ENCODE results near the gene RPN1. TPM values are rescaled to one million over a fixed set of nuclear protein-coding genes. Genes with fewer than 3 reads are reported as not detected.
"Not testable (repeated sequence)": the region's sequence is repeated elsewhere in the genome, so short reads cannot be mapped to it uniquely, and the experiment has no call there.

RPN1 gene
- polyA plus RNA-seq, 1 donor = 201 TPM

DNA sequence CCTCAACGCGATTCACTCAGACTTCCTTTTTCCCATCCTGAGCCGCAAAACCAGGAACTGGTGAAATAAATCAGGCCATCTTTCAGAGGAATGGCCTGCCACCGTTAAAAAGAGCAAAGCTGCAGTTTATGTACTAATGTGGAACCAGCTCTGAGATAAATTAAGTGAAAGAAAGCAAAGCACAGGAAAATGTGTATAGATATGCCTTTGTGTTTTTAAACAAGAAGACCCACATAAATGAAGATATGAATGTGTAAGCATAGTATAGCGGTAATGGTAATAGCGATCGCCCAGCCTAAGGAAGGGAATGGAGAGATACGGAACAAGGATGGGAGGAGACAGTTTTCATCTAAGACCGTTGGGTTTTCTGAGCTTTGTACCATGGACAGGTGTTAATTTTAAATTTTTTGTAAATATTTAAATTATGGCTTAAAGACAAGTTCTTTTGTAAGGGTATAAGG, 30.8 kb upstream of the RPN1 start:
- peak overlapping the region; percentile 96 for H3K27ac ChIP-seq (ENCODE audit: low read length)
- H3K9me3 ChIP-seq (ENCODE audit: control insufficient read depth, low read depth, low read length) = no peaks in the 10 kb centered on the region
- H3K36me3 ChIP-seq (ENCODE audit: control insufficient read depth, insufficient read depth, low read length) = no peaks in the 10 kb centered on the region
- 60% methylated on average over 2 of the region's 9 CpGs for WGBS (ENCODE audit: insufficient coverage, low lambda C conversion rate)
- H3K27me3 ChIP-seq (ENCODE audit: control insufficient read depth, insufficient read depth, low read length) = no peaks in the 10 kb centered on the region
- peak in 1 of 2 donors; percentile 10 for DNase-seq
- H3K4me3 ChIP-seq (ENCODE audit: low read length) = peak overlapping the region; percentile 71
- H3K4me1 ChIP-seq (ENCODE audit: control insufficient read depth, insufficient read depth, low read length) = no peaks in the 10 kb centered on the region

DNA sequence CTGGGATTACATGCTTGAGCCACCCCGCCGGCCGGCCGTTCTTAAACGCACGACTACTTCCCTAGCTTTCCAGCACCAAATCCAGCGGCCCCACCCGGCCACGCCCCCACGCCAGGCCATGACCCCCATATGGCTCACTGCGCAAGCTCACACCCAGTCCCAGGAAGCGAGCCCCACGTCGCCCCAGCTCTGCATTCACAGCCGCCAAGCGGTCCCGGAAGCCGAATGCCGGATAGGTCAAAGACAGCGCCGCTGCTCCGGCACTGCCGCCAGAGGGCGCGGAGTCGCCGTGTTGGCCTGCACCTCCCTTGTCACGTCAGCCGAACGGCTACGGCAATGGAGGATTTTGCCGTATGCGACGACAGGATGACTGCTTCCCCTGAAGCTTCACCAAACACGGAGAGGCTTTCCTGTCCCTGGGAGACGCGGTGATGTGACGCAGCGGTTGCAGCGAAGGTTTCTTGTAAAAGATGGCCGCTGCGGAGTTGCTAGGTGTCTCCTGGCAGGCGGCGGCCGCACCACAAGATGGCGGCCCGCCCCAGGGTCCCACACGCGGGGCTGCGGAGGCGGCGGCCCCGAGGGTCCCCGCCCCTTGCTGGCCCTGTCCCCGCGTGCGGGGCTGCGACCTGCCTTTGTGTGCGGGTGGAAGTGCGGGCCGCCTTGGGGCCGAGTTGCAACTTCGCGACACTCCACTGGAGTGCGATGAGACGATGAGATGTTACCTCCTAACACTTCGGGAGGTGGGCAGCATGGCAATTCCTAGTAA, 30.2 kb upstream of the RPN1 start:
- H3K9me3 ChIP-seq (ENCODE audit: control insufficient read depth, low read depth, low read length) = no peaks in the 10 kb centered on the region
- H3K36me3 ChIP-seq (ENCODE audit: control insufficient read depth, insufficient read depth, low read length) = no peaks in the 10 kb centered on the region
- no peaks in the 10 kb centered on the region for H3K27me3 ChIP-seq (ENCODE audit: control insufficient read depth, insufficient read depth, low read length)
- no CpG with 5 or more reads among the region's 67 CpGs for WGBS (ENCODE audit: insufficient coverage, low lambda C conversion rate)
- peak overlapping the region; percentile 96 for H3K27ac ChIP-seq (ENCODE audit: low read length)
- DNase-seq = peak; percentile 98 to 99
- H3K4me3 ChIP-seq (ENCODE audit: low read length) = peak overlapping the region; percentile 71
- no peaks in the 10 kb centered on the region for H3K4me1 ChIP-seq (ENCODE audit: control insufficient read depth, insufficient read depth, low read length)

DNA sequence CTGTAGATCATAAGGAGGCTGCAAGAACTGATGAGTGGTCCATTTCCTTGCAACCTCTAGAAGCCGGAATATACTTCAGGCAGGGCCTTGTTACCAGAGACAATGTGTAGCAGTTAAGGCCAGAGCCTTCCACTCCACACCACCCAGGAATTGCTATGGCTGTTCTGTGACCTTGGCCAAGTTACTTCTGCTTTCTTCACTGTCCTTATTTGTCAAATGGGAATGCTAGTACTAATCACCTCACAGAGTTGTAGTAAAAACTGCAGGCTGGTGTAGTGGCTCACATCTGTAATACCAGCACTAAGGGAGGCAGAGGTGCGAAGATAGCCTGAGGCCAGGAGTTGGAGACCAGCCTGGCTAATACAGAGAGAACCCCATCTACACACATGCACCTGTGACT, 28.7 kb upstream of the RPN1 start:
- WGBS (ENCODE audit: insufficient coverage, low lambda C conversion rate) = no CpG with 5 or more reads among the region's 2 CpGs
- H3K9me3 ChIP-seq (ENCODE audit: control insufficient read depth, low read depth, low read length) = no peaks in the 10 kb centered on the region
- no peak for DNase-seq

DNA sequence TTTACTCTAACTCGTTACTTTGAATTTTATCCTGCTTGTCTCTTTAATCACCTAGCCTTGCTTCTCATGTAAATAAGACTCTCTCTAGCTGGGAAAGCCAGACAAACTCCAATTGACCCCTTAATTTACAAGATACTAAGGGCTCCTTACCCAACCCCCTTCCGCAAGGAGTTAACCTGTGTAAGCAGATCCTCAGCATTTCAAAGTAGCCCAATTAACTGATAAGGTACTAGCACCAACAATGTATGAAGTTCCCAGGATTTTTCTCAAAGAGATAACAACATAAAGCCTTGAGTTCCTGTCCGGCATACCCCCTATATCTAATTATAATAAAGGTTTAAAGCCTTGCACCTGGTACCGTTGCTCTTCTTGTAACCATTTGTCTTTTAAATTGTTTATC, 25.2 kb upstream of the RPN1 start:
- H3K27ac ChIP-seq (ENCODE audit: low read length); H3K27me3 ChIP-seq (ENCODE audit: control insufficient read depth, insufficient read depth, low read length); DNase-seq; H3K36me3 ChIP-seq (ENCODE audit: control insufficient read depth, insufficient read depth, low read length); H3K4me3 ChIP-seq (ENCODE audit: low read length); H3K4me1 ChIP-seq (ENCODE audit: control insufficient read depth, insufficient read depth, low read length); H3K9me3 ChIP-seq (ENCODE audit: control insufficient read depth, low read depth, low read length): not testable (repeated sequence)
- WGBS (ENCODE audit: insufficient coverage, low lambda C conversion rate) = 15% methylated on average over 2 of the region's 4 CpGs

More for the DNA sequence above, 28.7 kb upstream of the RPN1 start:
- H3K4me1 ChIP-seq (ENCODE audit: control insufficient read depth, insufficient read depth, low read length) = no peaks in the 10 kb centered on the region
- H3K27me3 ChIP-seq (ENCODE audit: control insufficient read depth, insufficient read depth, low read length) = no peaks in the 10 kb centered on the region
- no peaks in the 10 kb centered on the region for H3K36me3 ChIP-seq (ENCODE audit: control insufficient read depth, insufficient read depth, low read length)
- no peak overlapping the region for H3K27ac ChIP-seq (ENCODE audit: low read length)
- no peak overlapping the region for H3K4me3 ChIP-seq (ENCODE audit: low read length)

DNA sequence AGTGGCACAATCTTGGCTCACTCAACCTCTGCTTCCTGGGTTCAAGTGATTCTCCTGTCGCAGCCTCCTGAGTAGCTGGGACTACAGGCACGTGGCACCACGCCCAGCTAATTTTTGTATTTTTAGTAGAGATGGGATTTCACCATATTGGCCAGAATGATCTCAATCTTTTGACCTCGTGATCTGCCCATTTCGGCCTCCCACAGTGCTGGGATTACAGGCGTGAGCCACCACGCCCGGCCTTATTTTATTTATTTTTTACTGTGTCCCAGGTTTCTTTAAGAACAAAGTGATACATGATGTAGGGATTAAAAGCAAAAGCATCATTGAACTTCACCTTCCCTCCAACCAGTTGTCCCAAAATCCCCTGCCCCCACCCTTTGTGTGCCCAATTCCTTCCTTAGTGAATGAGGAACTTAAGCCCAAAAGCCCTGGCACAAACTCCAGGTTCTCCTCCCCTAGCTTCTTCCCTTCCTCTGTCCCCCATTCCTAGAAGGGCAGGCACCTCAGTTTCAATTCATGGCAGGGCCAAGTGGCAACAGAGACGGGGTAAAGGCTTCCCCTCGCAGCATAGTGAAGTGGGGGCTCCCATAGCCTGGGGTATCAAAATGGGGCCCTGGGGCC, 23.7 kb upstream of the RPN1 start:
- H3K27me3 ChIP-seq (ENCODE audit: control insufficient read depth, insufficient read depth, low read length) = no peaks in the 10 kb centered on the region
- DNase-seq = no peak
- no peak overlapping the region for H3K27ac ChIP-seq (ENCODE audit: low read length)
- no peaks in the 10 kb centered on the region for H3K9me3 ChIP-seq (ENCODE audit: control insufficient read depth, low read depth, low read length)
- WGBS (ENCODE audit: insufficient coverage, low lambda C conversion rate) = 87% methylated on average over 3 of the region's 10 CpGs
- no peak overlapping the region for H3K4me3 ChIP-seq (ENCODE audit: low read length)
- H3K36me3 ChIP-seq (ENCODE audit: control insufficient read depth, insufficient read depth, low read length) = no peaks in the 10 kb centered on the region
- no peaks in the 10 kb centered on the region for H3K4me1 ChIP-seq (ENCODE audit: control insufficient read depth, insufficient read depth, low read length)

DNA sequence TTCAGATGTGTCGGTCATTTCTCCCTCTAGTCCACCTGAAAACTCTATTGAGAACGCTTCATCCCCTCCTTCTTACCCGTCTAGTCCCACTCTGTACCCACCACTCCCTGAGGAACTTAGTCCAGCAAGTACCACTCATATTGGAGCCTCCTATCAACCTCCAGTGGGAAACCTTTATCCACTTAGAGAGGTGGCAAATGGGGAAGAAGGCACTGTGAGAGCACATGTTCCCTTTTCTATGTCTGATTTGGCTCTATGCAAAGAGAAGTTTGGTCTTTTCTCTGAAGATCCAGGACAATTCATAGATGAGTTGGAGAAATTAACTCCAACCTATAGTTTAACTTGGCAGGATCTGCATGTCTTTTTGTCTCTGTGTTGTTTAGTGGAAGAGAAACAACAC, 17.0 kb upstream of the RPN1 start:
- no peaks in the 10 kb centered on the region for H3K9me3 ChIP-seq (ENCODE audit: control insufficient read depth, low read depth, low read length)
- H3K4me1 ChIP-seq (ENCODE audit: control insufficient read depth, insufficient read depth, low read length) = no peaks in the 10 kb centered on the region
- H3K4me3 ChIP-seq (ENCODE audit: low read length) = no peak overlapping the region
- DNase-seq = no peak
- WGBS (ENCODE audit: insufficient coverage, low lambda C conversion rate) = no CpG with 5 or more reads among the region's 3 CpGs
- no peaks in the 10 kb centered on the region for H3K27me3 ChIP-seq (ENCODE audit: control insufficient read depth, insufficient read depth, low read length)
- H3K27ac ChIP-seq (ENCODE audit: low read length) = no peak overlapping the region
- no peaks in the 10 kb centered on the region for H3K36me3 ChIP-seq (ENCODE audit: control insufficient read depth, insufficient read depth, low read length)

DNA sequence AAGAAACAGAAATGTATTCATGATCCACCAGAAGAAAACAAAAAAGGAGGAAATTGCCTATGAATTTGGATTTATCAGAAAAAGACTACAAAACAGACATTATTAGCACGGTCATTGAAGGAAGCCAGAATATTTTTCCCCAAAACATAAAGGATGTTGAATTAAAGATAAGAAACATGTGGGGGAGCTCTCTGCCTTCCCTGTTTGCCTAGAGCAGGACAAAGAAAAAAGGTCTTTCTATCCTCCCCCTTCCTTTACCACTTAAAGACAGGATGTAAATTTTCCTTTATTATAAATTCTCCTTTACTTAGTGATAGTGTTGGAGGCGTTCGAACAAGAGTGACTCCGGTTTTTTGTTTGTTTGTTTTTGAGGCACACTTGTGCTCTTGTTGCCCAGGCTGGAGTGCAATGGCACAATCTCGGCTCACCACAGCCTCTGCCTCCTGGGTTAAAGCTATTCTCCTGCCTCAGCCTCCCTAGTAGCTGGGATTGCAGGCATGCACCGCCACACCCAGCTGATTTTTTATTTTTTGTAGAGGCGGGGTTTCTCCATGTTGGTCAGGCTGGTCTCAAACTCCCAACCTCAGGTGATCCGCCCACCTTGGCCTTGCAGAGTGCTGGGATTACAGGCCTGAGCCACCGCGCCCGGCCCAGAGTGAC, 14.9 kb upstream of the RPN1 start:
- DNase-seq = no peak
- WGBS (ENCODE audit: insufficient coverage, low lambda C conversion rate) = 33% methylated on average over 1 of the region's 11 CpGs
- H3K9me3 ChIP-seq (ENCODE audit: control insufficient read depth, low read depth, low read length) = no peaks in the 10 kb centered on the region
- H3K27me3 ChIP-seq (ENCODE audit: control insufficient read depth, insufficient read depth, low read length) = no peaks in the 10 kb centered on the region
- H3K4me3 ChIP-seq (ENCODE audit: low read length) = no peak overlapping the region
- H3K4me1 ChIP-seq (ENCODE audit: control insufficient read depth, insufficient read depth, low read length) = no peaks in the 10 kb centered on the region
- no peak overlapping the region for H3K27ac ChIP-seq (ENCODE audit: low read length)
- H3K36me3 ChIP-seq (ENCODE audit: control insufficient read depth, insufficient read depth, low read length) = no peaks in the 10 kb centered on the region

DNA sequence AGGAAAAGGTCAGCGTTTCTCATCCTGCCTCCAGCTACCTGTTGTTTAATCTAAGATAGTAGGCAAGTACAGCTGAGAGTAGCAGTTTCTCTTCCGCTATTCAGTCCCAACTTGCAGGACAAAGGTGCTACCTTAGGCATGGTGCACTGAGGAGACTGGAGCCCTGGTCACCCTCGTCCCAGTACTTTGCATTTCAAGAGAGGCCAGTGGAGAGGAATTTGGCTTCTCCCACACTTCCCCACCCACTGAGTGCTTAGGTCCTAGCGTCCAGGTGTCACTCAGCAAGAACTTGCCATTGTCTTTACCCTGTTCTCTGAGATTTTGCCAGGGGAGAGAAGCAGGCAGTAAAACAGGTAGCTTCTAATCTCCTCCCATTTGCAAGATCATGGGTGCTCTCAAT, 12.5 kb upstream of the RPN1 start:
- Histone ChIP-seq H3K4me3 (ENCODE audit: low read length) (no peak overlapping the region), H3K9me3 (ENCODE audit: control insufficient read depth, low read depth, low read length) (no peaks in the 10 kb centered on the region), H3K27me3 (ENCODE audit: control insufficient read depth, insufficient read depth, low read length) (no peaks in the 10 kb centered on the region), H3K36me3 (ENCODE audit: control insufficient read depth, insufficient read depth, low read length) (no peaks in the 10 kb centered on the region), H3K27ac (ENCODE audit: low read length) (no peak overlapping the region), H3K4me1 (ENCODE audit: control insufficient read depth, insufficient read depth, low read length) (no peaks in the 10 kb centered on the region)
- DNase-seq = no peak
- no CpG with 5 or more reads among the region's 4 CpGs for WGBS (ENCODE audit: insufficient coverage, low lambda C conversion rate)

DNA sequence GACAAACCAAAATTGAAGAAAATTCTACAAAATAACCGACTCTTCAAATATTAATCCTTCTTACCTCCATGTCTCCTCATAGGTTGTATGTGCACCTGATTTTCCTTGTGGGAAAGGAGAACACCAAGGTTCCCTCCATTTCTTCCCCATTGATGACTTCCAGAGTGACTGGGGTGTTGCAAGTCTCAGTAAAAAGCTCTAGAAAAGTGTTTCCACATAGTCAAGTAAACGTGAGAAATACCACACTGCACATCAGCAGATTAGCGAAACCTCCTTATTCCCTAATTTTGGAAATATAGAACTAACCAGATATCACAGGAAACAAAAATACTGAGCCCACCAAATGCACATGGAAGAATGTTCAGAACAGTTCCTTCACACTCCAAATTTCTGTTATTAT, 4.9 kb upstream of the RPN1 start:
- no peak for DNase-seq
- no peaks in the 10 kb centered on the region for H3K9me3 ChIP-seq (ENCODE audit: control insufficient read depth, low read depth, low read length)
- H3K4me1 ChIP-seq (ENCODE audit: control insufficient read depth, insufficient read depth, low read length) = no peaks in the 10 kb centered on the region
- no peak overlapping the region for H3K4me3 ChIP-seq (ENCODE audit: low read length)
- H3K36me3 ChIP-seq (ENCODE audit: control insufficient read depth, insufficient read depth, low read length) = no peaks in the 10 kb centered on the region
- H3K27ac ChIP-seq (ENCODE audit: low read length) = no peak overlapping the region
- 100% methylated on average over 1 of the region's 3 CpGs for WGBS (ENCODE audit: insufficient coverage, low lambda C conversion rate)
- no peaks in the 10 kb centered on the region for H3K27me3 ChIP-seq (ENCODE audit: control insufficient read depth, insufficient read depth, low read length)

DNA sequence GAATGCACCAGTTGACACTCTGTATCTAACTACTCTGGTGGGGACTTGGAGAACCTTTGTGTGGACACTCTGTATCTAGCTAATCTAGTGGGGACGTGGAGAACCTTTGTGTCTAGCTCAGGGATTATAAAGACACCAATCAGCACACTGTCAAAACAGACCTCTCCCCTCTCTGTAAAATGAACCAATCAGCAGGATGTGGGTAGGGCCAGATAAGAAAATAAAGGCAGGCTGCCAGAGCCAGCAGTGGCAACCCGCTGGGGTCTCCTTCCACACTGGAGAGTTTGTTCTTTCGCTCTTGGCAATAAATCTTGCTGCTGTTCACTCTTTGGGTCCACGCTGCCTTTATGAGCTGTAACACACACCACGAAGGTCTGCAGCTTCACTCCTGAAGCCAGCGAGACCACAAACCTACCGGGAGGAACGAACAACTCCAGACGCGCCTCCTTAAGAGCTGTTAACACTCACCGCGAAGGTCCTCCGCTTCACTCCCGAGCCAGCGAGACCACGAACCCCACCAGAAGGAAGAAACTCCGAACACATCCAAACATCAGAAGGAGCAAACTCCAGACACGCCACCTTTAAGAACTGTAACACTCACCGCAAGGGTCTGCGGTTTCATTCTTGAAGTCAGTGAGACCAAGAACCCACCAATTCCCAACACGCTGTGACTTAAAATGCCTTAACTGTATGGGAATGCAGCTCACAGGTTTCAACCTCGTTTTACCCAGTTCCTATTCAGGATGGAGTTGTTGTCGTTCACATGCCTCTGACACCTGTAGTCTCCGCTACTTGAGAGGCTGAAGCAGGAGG, 3.6 kb upstream of the RPN1 start:
- not testable (repeated sequence) for H3K36me3 ChIP-seq (ENCODE audit: control insufficient read depth, insufficient read depth, low read length); H3K4me3 ChIP-seq (ENCODE audit: low read length); H3K9me3 ChIP-seq (ENCODE audit: control insufficient read depth, low read depth, low read length); H3K4me1 ChIP-seq (ENCODE audit: control insufficient read depth, insufficient read depth, low read length); H3K27ac ChIP-seq (ENCODE audit: low read length); DNase-seq; H3K27me3 ChIP-seq (ENCODE audit: control insufficient read depth, insufficient read depth, low read length)
- no CpG with 5 or more reads among the region's 24 CpGs for WGBS (ENCODE audit: insufficient coverage, low lambda C conversion rate)

Data from large intestine (tissue), 3 donors.